SK-N-SH (cell line): ENCODE results near the gene C10orf67. TPM values are rescaled to one million over a fixed set of nuclear protein-coding genes. Genes with fewer than 3 reads are reported as not detected.

Experiments used
- CTCF ChIA-PET: fragments of 300-600, 350-600 bp; formaldehyde crosslinking; extraction: SDS; loops from one replicate; lab custom pipeline; 2021; lab: Yijun Ruan, JAX
- POLR2A ChIA-PET: fragments of 350-600 bp; sonication (Branson Sonifier 250); formaldehyde crosslinking; extraction: SDS; loops from one replicate; lab custom pipeline; 2020; ENCODE audit warnings: antibody characterized with exemption, inconsistent platforms; lab: Yijun Ruan, JAX
- DNase-seq: peaks from one replicate; pipeline ENCODE4 v3.0.0; 2012
- H2AFZ ChIP-seq: fragments of 200-600 bp; sonication (generic); 2 replicates; pipeline ENCODE4 v1.8.1; 2016; ENCODE audit warnings: antibody characterized with exemption, mild to moderate bottlenecking, low read depth
- H3F3A ChIP-seq: fragments of 200-600 bp; sonication (generic); replicated peaks from 2 replicates; pipeline ENCODE3; 2016; ENCODE audit warnings: antibody characterized with exemption, mild to moderate bottlenecking; ENCODE audit not compliant: insufficient read depth
- H3K27ac ChIP-seq, 2 experiments: fragments of 200-500 bp in 1 of 2; fragments of 200-600 bp in 1 of 2; sonication (Bioruptor generic) in 1 of 2; sonication (generic), shearing (Covaris generic) in 1 of 2; 2 replicates each; pipeline versions ENCODE4 v1.5.1 to v1.6.1; 2014 to 2016; ENCODE audit warnings: low read depth in 2 of 2, inconsistent platforms in 1 of 2, low read length in 1 of 2, mild to moderate bottlenecking in 1 of 2, mixed read lengths in 1 of 2
- H3K27me3 ChIP-seq: fragments of 200-600 bp; sonication (generic), shearing (Covaris generic); 2 replicates; pipeline ENCODE4 v1.6.1; 2016; ENCODE audit warnings: mixed run types; ENCODE audit not compliant: insufficient read depth
- H3K36me3 ChIP-seq, 2 experiments: fragments of 200-500 bp in 1 of 2; fragments of 200-600 bp in 1 of 2; sonication (Bioruptor generic) in 1 of 2; sonication (generic) in 1 of 2; replicated peaks in 1 of 2; 2 replicates each; pipeline versions ENCODE3 to v1.5.1; 2014 to 2016; ENCODE audit warnings: low read length in 1 of 2, mild to moderate bottlenecking in 1 of 2; ENCODE audit not compliant: insufficient read depth in 2 of 2, control insufficient read depth in 1 of 2
- H3K4me1 ChIP-seq, 2 experiments: fragments of 200-500 bp in 1 of 2; fragments of 200-600 bp in 1 of 2; sonication (Bioruptor generic) in 1 of 2; sonication (generic), shearing (Covaris generic) in 1 of 2; 2 replicates each; pipeline versions ENCODE4 v1.5.1 to v1.6.1; 2014 to 2016; ENCODE audit warnings: low read depth in 1 of 2, low read length in 1 of 2, mixed run types in 1 of 2; ENCODE audit not compliant: insufficient read depth in 2 of 2, control insufficient read depth in 1 of 2
- H3K4me2 ChIP-seq: fragments of 200-600 bp; sonication (generic), shearing (Covaris generic); 2 replicates; pipeline ENCODE4 v1.6.1; 2017; ENCODE audit warnings: mixed run types
- H3K4me3 ChIP-seq, 2 experiments: fragments of 200-500 bp in 1 of 2; fragments of 200-600 bp in 1 of 2; sonication (Bioruptor generic) in 1 of 2; sonication (generic), shearing (Covaris generic) in 1 of 2; 2 replicates each; pipeline versions ENCODE4 v1.5.1 to v1.8.1; 2014 to 2016; ENCODE audit warnings: low read depth in 2 of 2, inconsistent platforms in 1 of 2, low read length in 1 of 2, mild to moderate bottlenecking in 1 of 2, mixed read lengths in 1 of 2, moderate library complexity in 1 of 2
- H3K79me2 ChIP-seq: fragments of 200-600 bp; sonication (generic); 2 replicates; pipeline ENCODE4 v1.8.1; 2017; ENCODE audit warnings: mild to moderate bottlenecking; ENCODE audit not compliant: insufficient read depth
- H3K9ac ChIP-seq: fragments of 200-600 bp; sonication (generic); 2 replicates; pipeline ENCODE4 v1.6.1; 2017; ENCODE audit warnings: mixed run types
- H3K9me2 ChIP-seq: fragments of 200-600 bp; sonication (generic); 2 replicates; pipeline ENCODE4 v1.6.1; 2017; ENCODE audit warnings: mixed run types
- H3K9me3 ChIP-seq: fragments of 200-600 bp; sonication (generic); 2 replicates; pipeline ENCODE4 v1.6.1; 2017; ENCODE audit warnings: mixed run types, mild to moderate bottlenecking, moderate library complexity
- H4K20me1 ChIP-seq: fragments of 200-600 bp; sonication (generic); 2 replicates; pipeline ENCODE4 v1.6.1; 2017; ENCODE audit warnings: mild to moderate bottlenecking, mixed run types; ENCODE audit not compliant: insufficient read depth
- CHD2 ChIP-seq: fragments of 150-350 bp; IDR thresholded peaks from 2 replicates; pipeline ENCODE4 v1.6.1; 2018; ENCODE audit warnings: low read length; ENCODE audit not compliant: partially characterized antibody
- EZH2phosphoT487 ChIP-seq: fragments of 200-600 bp; sonication (generic); IDR thresholded peaks from 2 replicates; pipeline ENCODE4 v1.6.1; 2017; ENCODE audit warnings: low read depth, mixed run types, mild to moderate bottlenecking, antibody characterized with exemption, moderate library complexity, borderline replicate concordance
- FOSL2 ChIP-seq: IDR thresholded peaks from 2 replicates; pipeline ENCODE4 v1.4.0; 2012; ENCODE audit warnings: low read depth, mild to moderate bottlenecking, moderate library complexity, borderline replicate concordance
- FOXM1 ChIP-seq: IDR thresholded peaks from 2 replicates; pipeline ENCODE4 v1.4.0; 2012; ENCODE audit warnings: low read depth, mild to moderate bottlenecking
- GATA2 ChIP-seq: sonication (generic); formaldehyde crosslinking; IDR thresholded peaks from 2 replicates; pipeline ENCODE4 v1.5.0; 2020; ENCODE audit warnings: mild to moderate bottlenecking, missing genetic modification reagents
- POLR2AphosphoS5 ChIP-seq: IDR thresholded peaks from 2 replicates; pipeline ENCODE4 v1.6.1; 2012; ENCODE audit warnings: low read depth, low read length
- RAD21 ChIP-seq: IDR thresholded peaks from 2 replicates; pipeline ENCODE4 v1.6.1; 2012; ENCODE audit warnings: mild to moderate bottlenecking, low read length
- RCOR1 ChIP-seq: fragments of 150-350 bp; IDR thresholded peaks from 2 replicates; pipeline ENCODE4 v1.6.1; 2017; ENCODE audit warnings: antibody characterized with exemption, low read length
- RFX5 ChIP-seq: IDR thresholded peaks from 2 replicates; pipeline ENCODE4 v1.6.1; 2012; ENCODE audit warnings: mild to moderate bottlenecking, improper control_type of control experiment, low read length
- RXRA ChIP-seq: IDR thresholded peaks from 2 replicates; pipeline ENCODE4 v1.4.0; 2012; ENCODE audit warnings: low read depth, mild to moderate bottlenecking, borderline replicate concordance
- TCF12 ChIP-seq: IDR thresholded peaks from 2 replicates; pipeline ENCODE4 v1.4.0; 2012
- YY1 ChIP-seq: IDR thresholded peaks from 2 replicates; pipeline ENCODE4 v1.4.0; 2012; ENCODE audit warnings: low read depth, mild to moderate bottlenecking
- WGBS: methylation state at CpG from one replicate; pipeline ENCODE4 v1.1.6; 2017; ENCODE audit warnings: low lambda C conversion rate; 5-methylcytosine and 5-hydroxymethylcytosine counted together
- polyA plus RNA-seq, 3 experiments: library from polyadenylated mRNA; depleted of rRNA; stranded (reverse); fragments of >200 nt; gene quantifications; 2 replicates each; pipeline ENCODE4 v1.2.3, GENCODE V29; 2012
- TF ChIP-seq, protein P1 (sequence below): IDR thresholded peaks from 2 replicates; pipeline ENCODE4 v1.4.0; 2012; ENCODE audit warnings: low read depth
- TF ChIP-seq, protein P2 (sequence below): fragments of 150-350 bp; IDR thresholded peaks from 2 replicates; pipeline ENCODE4 v1.6.1; 2017; ENCODE audit warnings: antibody characterized with exemption, low read length, low read depth, borderline replicate concordance
- TF ChIP-seq, protein P3 (sequence below): IDR thresholded peaks from 2 replicates; pipeline ENCODE4; 2012

C10orf67 gene
- polyA plus RNA-seq, 1 of the 3 experiments (the other 2 are of a cell fraction) = 0.97 TPM

DNA sequence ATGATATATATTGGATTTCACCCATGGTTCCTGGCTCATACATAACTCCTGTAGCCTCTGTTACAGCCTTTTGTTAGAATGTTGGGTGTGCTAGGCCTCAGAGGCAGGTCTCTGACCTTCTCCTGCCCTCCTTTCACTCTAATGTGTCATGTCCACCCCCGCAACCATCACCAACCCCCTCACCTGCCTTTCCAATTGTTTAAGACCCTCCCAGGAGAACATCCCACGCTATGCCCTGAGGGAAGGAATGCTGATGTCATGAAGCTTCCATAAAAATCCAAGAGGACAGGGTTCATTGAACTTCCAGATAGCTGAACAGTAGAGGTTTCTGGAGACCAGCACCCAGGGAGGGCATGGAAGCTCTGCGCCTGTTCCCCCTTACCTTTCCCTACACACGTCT lies 30.8 kb upstream of the C10orf67 start:
- no peaks in the 10 kb centered on the region for H3K79me2 ChIP-seq
- H3K27ac ChIP-seq = no peak overlapping the region
- no peak overlapping the region for H3K4me3 ChIP-seq
- H2AFZ ChIP-seq = no peak overlapping the region
- POLR2A ChIA-PET = no interaction called here
- H3K4me2 ChIP-seq = no peak overlapping the region
- no peaks in the 10 kb centered on the region for H3F3A ChIP-seq
- TF ChIP-seq FOSL2 = no peak
- no peak for TF ChIP-seq GATA2
- no peak for TF ChIP-seq EZH2phosphoT487
- no peak for TF ChIP-seq FOXM1
- no peak for TF ChIP-seq RCOR1
- H4K20me1 ChIP-seq = no peaks in the 10 kb centered on the region
- no peaks in the 10 kb centered on the region for H3K9me3 ChIP-seq
- no peaks in the 10 kb centered on the region for H3K36me3 ChIP-seq
- 79% methylated on average over 4 of the region's 4 CpGs for WGBS
- no peak overlapping the region for H3K9ac ChIP-seq
- no peaks in the 10 kb centered on the region for H3K9me2 ChIP-seq
- no peak for DNase-seq
- peaks cover 0 to 2% of the 10 kb centered on the region in 2 experiments; a peak in 1 of 4 replicates for H3K4me1 ChIP-seq
- CTCF ChIA-PET = no interaction called here
- no peaks in the 10 kb centered on the region for H3K27me3 ChIP-seq

DNA sequence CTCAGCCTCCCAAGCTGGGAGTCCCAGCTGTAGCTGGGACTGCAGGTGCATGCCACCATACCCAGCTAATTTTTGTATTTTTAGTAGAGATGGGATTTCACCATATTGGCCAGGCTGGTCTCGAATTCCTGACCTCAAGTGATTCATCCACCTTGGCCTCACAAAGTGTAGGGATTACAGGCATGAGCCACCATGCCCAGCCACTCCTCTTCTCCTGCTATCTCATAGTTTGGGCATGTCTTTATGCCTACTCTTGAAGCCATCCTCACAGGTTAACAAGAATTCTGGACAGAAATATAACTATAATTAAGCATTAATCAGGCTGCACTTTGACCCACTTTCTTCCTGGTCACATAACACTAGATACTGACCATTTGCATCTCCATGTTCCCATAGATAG lies 28.6 kb upstream of the C10orf67 start:
- Histone ChIP-seq H3K27me3 (no peaks in the 10 kb centered on the region), H3K9me2 (no peaks in the 10 kb centered on the region), H3K9me3 (no peaks in the 10 kb centered on the region), H3K79me2 (no peaks in the 10 kb centered on the region), H3K4me1 (peaks cover 0 to 3% of the 10 kb centered on the region in 2 experiments; a peak in 1 of 4 replicates), H3F3A (no peaks in the 10 kb centered on the region), H3K9ac (no peak overlapping the region), H4K20me1 (no peaks in the 10 kb centered on the region), H3K4me3 (no peak overlapping the region), H3K4me2 (no peak overlapping the region), H2AFZ (no peak overlapping the region), H3K27ac (no peak overlapping the region), H3K36me3 (no peaks in the 10 kb centered on the region)
- CTCF ChIA-PET = no interaction called here
- TF ChIP-seq RCOR1 (no peak), YY1 (no peak), TCF12 (no peak), RFX5 (no peak), RXRA (no peak), CHD2 (no peak), RAD21 (no peak), POLR2AphosphoS5 (no peak)
- TF ChIP-seq, protein P1, sequence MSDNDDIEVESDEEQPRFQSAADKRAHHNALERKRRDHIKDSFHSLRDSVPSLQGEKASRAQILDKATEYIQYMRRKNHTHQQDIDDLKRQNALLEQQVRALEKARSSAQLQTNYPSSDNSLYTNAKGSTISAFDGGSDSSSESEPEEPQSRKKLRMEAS = no peak
- TF ChIP-seq, protein P2, sequence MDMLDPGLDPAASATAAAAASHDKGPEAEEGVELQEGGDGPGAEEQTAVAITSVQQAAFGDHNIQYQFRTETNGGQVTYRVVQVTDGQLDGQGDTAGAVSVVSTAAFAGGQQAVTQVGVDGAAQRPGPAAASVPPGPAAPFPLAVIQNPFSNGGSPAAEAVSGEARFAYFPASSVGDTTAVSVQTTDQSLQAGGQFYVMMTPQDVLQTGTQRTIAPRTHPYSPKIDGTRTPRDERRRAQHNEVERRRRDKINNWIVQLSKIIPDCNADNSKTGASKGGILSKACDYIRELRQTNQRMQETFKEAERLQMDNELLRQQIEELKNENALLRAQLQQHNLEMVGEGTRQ = no peak
- TF ChIP-seq, protein P3, sequence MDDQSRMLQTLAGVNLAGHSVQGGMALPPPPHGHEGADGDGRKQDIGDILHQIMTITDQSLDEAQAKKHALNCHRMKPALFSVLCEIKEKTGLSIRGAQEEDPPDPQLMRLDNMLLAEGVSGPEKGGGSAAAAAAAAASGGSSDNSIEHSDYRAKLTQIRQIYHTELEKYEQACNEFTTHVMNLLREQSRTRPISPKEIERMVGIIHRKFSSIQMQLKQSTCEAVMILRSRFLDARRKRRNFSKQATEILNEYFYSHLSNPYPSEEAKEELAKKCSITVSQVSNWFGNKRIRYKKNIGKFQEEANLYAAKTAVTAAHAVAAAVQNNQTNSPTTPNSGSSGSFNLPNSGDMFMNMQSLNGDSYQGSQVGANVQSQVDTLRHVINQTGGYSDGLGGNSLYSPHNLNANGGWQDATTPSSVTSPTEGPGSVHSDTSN = no peak
- no peak for DNase-seq
- WGBS = 0% methylated on average over 1 of the region's 1 CpG
- POLR2A ChIA-PET = no interaction called here
